BJ (cell line): ENCODE measurements around the gene ANKRD35. TPM values are rescaled to one million over a fixed set of nuclear protein-coding genes. Genes with fewer than 3 reads are reported as not detected.
"Not testable (repeated sequence)": the region's sequence is repeated elsewhere in the genome, so short reads cannot be mapped to it uniquely, and the experiment has no call there.

Experiments used
- CTCF ChIA-PET: fragments of 350-600 bp; formaldehyde crosslinking; extraction: SDS; loops from one replicate; lab custom pipeline; 2021; ENCODE audit warnings: antibody characterized with exemption, inconsistent platforms; lab: Yijun Ruan, JAX
- POLR2A ChIA-PET: fragments of 300-600 bp; sonication (Branson Sonifier 250); formaldehyde crosslinking; extraction: SDS; loops from one replicate; lab custom pipeline; 2021; ENCODE audit warnings: antibody characterized with exemption; lab: Charles Lee
- DNase-seq: peaks from one replicate; pipeline ENCODE4 v3.0.0-alpha.2; 2011; ENCODE audit warnings: low read depth
- H3K27me3 ChIP-seq: 2 replicates; pipeline ENCODE4 v1.6.0; 2011; ENCODE audit warnings: low read length; ENCODE audit not compliant: control insufficient read depth, insufficient read depth
- H3K36me3 ChIP-seq: 2 replicates; pipeline ENCODE4 v1.5.1; 2011; ENCODE audit warnings: low read length; ENCODE audit not compliant: control insufficient read depth, insufficient read depth
- H3K4me3 ChIP-seq: 2 replicates; pipeline ENCODE4 v1.5.1; 2011; ENCODE audit warnings: low read depth, mild to moderate bottlenecking, control low read depth, low read length
- CTCF ChIP-seq: IDR thresholded peaks from 2 replicates; pipeline ENCODE4 v1.5.1; 2011; ENCODE audit warnings: low read depth, mild to moderate bottlenecking, control low read depth, inconsistent platforms, low read length, moderate library complexity; ENCODE audit not compliant: insufficient read depth
- polyA plus RNA-seq: library from polyadenylated mRNA; depleted of rRNA; stranded (reverse); fragments of >200 nt; gene quantifications from 2 replicates; pipeline ENCODE4 v1.2.3, GENCODE V29; 2011

The ANKRD35 gene
- polyA plus RNA-seq, 1 experiment = 1.5 TPM

DNA sequence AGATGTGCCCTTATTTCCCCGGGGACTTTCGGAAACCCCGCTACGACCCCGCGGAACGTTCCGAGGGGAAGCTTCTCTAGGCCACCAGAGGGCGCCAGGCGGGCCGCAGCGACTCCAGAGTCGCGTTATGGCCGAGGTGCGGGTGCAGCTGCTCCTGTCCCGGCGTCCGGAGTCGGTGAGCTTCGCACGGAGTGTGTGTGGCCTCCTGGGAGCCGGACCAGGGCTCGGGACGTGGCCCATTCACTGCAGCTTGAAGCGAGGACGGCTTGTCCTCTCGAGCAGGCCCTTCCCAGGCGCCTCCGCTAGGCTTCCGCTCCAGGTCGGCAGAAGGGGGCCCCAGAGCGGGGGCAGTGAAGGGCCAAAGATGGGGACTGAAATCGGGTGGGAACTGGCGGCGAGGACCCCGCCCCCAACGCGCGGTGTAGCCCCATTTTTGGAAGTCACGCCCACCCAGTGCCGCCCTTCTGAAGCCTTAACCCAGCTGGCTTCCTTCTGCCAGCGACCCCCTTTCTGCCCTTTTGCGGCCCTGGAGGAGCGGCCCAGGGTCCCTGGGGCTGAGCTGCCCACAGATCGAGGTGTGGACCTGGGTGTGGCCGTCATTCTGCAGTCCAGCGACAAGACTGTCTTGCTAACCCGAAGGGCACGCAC lies 40.0 kb downstream of the ANKRD35 start, which contains the start of gene NUDT17:
Gene NUDT17 (plus strand): TSS at position 117 of the 648 bp plus-strand sequence. CDS start 11 bp downstream, at position 128.
- CTCF ChIA-PET = interaction anchor here (0.8 to 11.1 kb wide), 37 partner anchors 9 to 193 kb away, joined by 3 to 179 read pairs (median 7); partner anchors contain the start of genes ANKRD34A, ANKRD35, HJV and ITGA10
- no peak for DNase-seq
- peak; percentile 98 for TF ChIP-seq CTCF
- Histone ChIP-seq H3K4me3 (peak within 1 kb of the TSS; percentile 60), H3K27me3 (no peaks in the 10 kb centered on the region), H3K36me3 (peaks cover 21% of the 10 kb centered on the region)
- POLR2A ChIA-PET = interaction anchor here (0.6 kb wide), 1 partner anchor 66 kb away, joined by 4 read pairs; no protein-coding TSS in a partner anchor

DNA sequence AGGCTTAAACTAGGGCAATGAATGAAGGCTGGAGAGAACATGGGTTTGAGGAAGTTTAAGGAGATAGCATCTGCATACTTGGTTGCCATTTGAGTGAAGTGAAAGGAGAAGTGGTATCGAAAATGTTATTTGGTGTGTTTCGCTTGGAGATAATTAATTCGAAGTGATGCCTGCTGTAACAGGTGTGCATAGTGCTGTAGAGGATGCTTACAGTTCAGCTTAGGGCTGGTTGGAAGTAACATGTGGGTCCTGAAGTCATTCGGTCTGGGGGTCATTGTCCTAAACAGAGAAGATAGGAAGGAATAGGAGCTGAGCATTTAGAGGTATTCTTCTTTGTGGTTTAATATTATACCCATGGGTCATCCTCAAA lies 40.5 kb downstream of the ANKRD35 start:
- H3K4me3 ChIP-seq = peak overlapping the region; percentile 60
- H3K27me3 ChIP-seq = no peaks in the 10 kb centered on the region
- DNase-seq = no peak
- peaks cover 17% of the 10 kb centered on the region for H3K36me3 ChIP-seq
- no peak for TF ChIP-seq CTCF
- ChIA-PET CTCF (interaction anchor here (0.8 to 11.1 kb wide), 35 partner anchors 8 to 194 kb away, joined by 3 to 179 read pairs (median 7); partner anchors contain the start of genes ANKRD34A, ANKRD35, HJV and ITGA10), POLR2A (interaction anchor here (0.6 kb wide), 1 partner anchor 66 kb away, joined by 4 read pairs; no protein-coding TSS in a partner anchor)

GRCh38 chr1:145843031-145843430 lies 42.6 kb downstream of the ANKRD35 start:
- ChIA-PET CTCF (interaction anchor here (0.8 to 11.1 kb wide), 4 partner anchors 15 to 165 kb away, joined by 3 to 179 read pairs (median 14); partner anchors contain the start of gene PIAS3), POLR2A (no interaction called here)
- H3K27me3 ChIP-seq = no peaks in the 10 kb centered on the region
- TF ChIP-seq CTCF = no peak
- no peak for DNase-seq
- H3K36me3 ChIP-seq = peaks cover 16% of the 10 kb centered on the region
- H3K4me3 ChIP-seq = no peak overlapping the region

GRCh38 chr1:145837656-145838055 lies 48.0 kb downstream of the ANKRD35 start:
- Histone ChIP-seq H3K4me3 (no peak overlapping the region), H3K27me3 (no peaks in the 10 kb centered on the region), H3K36me3 (peaks cover 25% of the 10 kb centered on the region)
- DNase-seq = no peak
- TF ChIP-seq CTCF = no peak
- POLR2A ChIA-PET = no interaction called here
- CTCF ChIA-PET = interaction anchor here (0.9 to 1.5 kb wide), 3 partner anchors 8 to 117 kb away, joined by 3 to 5 read pairs (median 4); partner anchors contain the start of genes ITGA10 and NUDT17

- DNase-seq, H3K27me3 ChIP-seq, H3K4me3 ChIP-seq: not testable (repeated sequence)
- CTCF ChIA-PET = interaction anchor here (0.6 to 6.1 kb wide), 2 partner anchors 15 to 29 kb away, joined by 4 to 51 read pairs; partner anchors contain the start of gene NUDT17
- H3K36me3 ChIP-seq = peaks cover 20% of the 10 kb centered on the region
- POLR2A ChIA-PET = interaction anchor here (0.7 kb wide), 1 partner anchor 14 kb away, joined by 13 read pairs; no protein-coding TSS in a partner anchor
Observed at GRCh38 chr1:145830810-145831209, 54.9 kb downstream of the ANKRD35 start.
